ENCODE data around the gene CCL23.

Gene CCL23

GRCh38 chr17:35968520-35969054, 49.2 kb downstream of the CCL23 start:
- DNase-seq = no peak

DNA sequence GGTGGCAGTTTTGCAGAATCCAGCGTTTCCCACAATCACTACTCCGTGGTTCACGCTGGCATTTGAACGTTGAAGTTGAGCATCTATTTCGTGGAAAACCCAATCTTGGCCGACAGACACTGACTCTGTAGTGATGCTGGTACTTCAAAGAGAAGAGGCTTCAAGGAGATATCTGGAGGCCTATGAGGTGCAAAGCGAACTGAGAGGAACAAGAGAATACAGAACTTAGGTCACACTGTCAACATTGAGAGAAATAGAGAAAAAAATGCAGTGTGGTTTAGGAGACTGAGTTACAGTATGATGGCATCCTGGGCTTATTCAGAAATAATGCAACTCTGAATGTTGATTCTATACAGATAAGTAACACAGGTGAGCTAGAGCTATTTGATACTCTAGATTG, 52.5 kb downstream of the CCL23 start:
- DNase-seq = no peak

GRCh38 chr17:35963663-35964062, 54.1 kb downstream of the CCL23 start:
- no peak for DNase-seq
